ENCODE data around the gene FNBP1.
"Not testable (repeated sequence)": the region's sequence is repeated elsewhere in the genome, so short reads cannot be mapped to it uniquely, and the experiment has no call there.

FNBP1 gene

DNA sequence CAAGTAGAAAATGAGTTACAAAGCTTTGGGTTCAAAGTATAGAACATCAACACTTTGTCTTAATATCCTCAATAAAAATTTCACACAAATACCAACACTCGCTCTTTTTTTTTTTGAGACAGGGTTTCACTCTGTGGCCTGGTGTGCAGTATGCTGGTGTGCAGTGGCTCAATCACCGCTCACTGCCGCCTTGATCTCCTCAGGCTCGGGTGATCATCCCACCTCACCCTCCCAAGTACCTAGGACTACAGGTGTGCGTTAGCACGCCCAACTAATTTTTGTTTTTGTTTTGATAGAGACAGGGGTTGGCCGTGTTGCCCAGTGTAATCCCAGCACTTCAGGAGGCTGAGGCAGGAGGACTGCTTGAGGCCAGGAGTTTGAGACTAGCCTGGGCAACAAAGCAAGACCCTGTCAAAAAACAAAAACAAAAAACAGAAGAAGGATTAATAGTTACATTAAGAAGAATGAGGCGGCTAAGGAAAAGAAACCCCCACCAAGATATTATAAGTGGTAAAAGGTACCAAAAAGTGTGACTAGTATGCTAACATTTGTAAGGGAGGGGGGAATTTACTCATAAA is 20.3 kb downstream of the FNBP1 start:
- DNase-seq (ENCODE audit: low read depth in 3 of 3, low spot score in 1 of 3) = no peak

- not testable (repeated sequence) for DNase-seq (ENCODE audit: low read depth in 3 of 3, low spot score in 1 of 3)
These were observed 21.1 kb downstream of the FNBP1 start for GRCh38 chr9:130021842-130022241.

DNA sequence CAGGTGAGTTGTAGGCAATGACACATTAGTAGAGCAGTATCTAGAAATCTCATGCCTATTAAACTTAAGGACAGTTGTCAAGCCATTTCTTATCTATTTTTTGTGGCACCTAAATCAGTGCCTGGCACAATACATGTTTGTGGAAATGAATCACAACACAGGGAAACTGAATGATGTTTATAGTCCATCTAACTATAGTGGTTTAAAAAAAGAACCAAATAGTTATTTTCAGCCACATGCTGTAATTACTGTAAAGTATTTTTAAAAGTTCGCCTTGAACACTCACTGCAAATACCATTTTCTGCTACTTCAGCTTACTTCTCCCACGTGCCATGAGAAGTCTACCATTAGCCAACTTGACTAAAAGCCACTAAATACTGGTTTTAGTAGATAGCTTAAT is 21.9 kb downstream of the FNBP1 start:
- no peak for DNase-seq (ENCODE audit: low read depth in 3 of 3, low spot score in 1 of 3)

GRCh38 chr9:130020618-130021017 is 22.4 kb downstream of the FNBP1 start:
- no peak for DNase-seq (ENCODE audit: low read depth in 3 of 3, low spot score in 1 of 3)

- DNase-seq (ENCODE audit: low read depth in 3 of 3, low spot score in 1 of 3) = no peak
These were observed 24.7 kb downstream of the FNBP1 start for GRCh38 chr9:130018265-130018664.

DNA sequence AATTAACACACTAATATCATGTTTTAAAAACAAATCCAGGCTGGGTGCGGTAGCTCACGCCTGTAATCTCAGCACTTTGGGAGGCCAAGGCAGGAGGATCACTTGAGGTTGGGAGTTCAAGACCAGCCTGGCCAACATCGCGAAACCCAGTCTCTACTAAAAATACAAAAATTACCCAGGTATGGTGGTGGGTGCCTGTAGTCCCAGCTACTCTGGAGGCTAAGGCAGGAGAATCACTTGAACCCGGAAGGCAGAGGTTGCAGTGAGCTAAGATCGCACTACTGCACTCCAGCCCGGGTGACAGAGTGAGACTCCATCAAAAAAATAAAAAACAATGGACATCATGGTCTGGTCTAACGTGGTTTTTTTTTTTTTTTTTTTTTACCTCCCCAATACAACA is 25.5 kb downstream of the FNBP1 start:
- not testable (repeated sequence) for DNase-seq (ENCODE audit: low read depth in 3 of 3, low spot score in 1 of 3)

DNA sequence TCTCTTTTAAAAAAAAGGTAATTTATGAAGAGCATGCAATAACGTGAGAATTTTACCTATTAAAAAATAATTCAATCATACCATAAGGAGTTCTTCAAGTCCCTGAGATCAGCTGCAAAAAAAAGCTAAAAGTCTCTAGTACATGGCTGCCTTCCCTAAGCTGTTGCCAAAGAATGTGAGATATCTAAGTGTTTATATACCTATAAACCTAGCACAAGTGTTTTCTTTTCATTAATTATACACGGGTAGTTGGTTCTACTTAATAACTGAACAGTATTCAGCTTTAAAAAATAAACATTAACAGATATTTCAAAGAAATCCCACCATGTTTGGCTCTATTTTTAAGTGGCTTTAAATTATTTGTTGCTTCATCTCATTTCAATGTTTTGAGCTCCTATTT is 25.9 kb downstream of the FNBP1 start:
- no peak for DNase-seq (ENCODE audit: low read depth in 3 of 3, low spot score in 1 of 3)

DNA sequence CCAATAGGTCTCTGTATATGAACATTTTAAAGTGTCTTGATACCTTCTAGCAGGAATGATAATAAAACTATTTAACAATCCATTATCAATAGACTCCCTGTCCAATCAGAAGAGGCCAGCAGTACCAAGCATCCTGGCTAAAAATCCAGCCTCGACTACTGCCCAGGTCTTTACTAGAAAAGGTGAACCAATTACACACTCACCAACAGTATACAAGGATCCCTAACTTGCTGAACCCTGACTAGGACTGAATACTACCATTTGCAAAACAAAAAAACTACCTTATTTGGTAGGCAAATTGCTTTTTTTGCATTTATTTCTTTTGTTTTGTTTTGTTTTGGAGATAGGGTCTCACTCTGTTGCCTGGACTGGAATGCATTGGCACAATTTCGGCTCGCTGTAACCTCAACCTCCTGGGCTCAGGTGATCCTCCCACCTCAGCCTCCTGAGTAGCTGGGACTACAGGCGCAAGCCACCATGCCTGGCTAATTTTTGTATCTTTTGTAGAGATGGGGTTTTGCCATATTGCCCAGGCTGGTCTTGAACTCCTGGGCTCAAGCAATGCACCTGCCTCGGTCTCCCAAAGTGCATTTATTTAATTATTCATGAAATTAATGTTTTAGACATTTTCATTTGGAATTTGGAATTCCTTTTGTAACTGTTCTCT is 27.5 kb downstream of the FNBP1 start:
- no peak for DNase-seq (ENCODE audit: low read depth in 3 of 3, low spot score in 1 of 3)

DNA sequence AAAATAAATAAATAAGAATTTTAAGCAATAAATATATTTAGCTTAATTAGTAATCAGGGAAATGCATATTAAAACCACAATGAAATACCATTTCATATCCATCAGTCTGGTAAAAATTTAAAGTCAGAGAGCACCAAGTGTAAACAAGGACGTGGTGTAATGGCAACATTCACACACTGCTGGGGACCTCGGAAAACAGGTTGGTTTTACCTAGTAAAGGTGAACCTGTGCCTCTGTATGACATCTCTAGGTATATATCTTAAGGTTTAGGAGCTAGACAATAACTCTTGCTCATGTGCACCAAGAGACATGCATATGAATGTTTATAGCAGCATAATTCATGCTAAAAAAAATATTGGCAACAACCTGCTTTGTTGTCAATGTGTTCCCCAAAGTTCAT is 29.7 kb downstream of the FNBP1 start:
- no peak for DNase-seq (ENCODE audit: low read depth in 3 of 3, low spot score in 1 of 3)

GRCh38 chr9:130010151-130010988 is 32.6 kb downstream of the FNBP1 start:
- peak in 1 of 3 donors; percentile 12 for DNase-seq (ENCODE audit: low read depth in 3 of 3, low spot score in 1 of 3)

DNA sequence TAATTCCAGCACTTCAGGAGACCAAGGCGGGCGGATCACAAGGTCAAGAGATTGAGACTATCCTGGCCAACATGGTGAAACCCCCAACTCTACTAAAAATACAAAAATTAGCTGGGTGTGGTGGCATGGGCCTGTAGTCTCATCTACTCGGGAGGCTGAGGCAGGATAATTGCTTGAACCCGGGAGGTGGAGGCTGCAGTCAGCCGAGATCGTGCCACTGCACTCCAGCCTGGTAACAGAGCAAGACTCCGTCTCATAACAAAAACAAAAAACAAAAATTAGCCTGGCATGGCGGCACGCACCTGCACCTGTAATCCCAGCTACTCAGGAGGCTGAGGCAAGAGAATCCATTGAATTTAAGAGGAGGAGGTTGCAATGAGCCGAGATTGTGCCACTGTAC is 33.4 kb downstream of the FNBP1 start:
- DNase-seq (ENCODE audit: low read depth in 3 of 3, low spot score in 1 of 3) = not testable (repeated sequence)

GRCh38 chr9:130008538-130008937 is 34.5 kb downstream of the FNBP1 start:
- no peak for DNase-seq (ENCODE audit: low read depth in 3 of 3, low spot score in 1 of 3)

DNA sequence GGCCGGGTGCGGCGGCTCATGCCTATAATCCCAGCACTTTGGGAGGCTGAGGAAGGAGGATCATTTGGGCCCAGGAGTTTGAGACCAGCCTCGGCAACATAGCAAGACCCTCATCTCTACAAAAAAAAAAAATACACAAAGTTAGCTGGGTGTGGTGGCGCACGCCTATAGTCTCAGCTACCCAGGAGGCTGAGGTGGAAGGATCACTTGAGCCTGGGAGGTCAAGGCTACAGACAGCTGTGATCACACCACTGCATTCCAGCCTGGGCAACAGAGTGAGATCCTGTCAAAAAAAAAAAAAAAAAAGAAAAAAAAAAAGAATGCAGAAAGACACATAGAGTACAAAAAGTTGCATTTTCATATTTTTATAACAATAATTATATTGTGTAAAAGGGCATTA is 36.0 kb downstream of the FNBP1 start:
- not testable (repeated sequence) for DNase-seq (ENCODE audit: low read depth in 3 of 3, low spot score in 1 of 3)

GRCh38 chr9:130003943-130004552 is 38.9 kb downstream of the FNBP1 start:
- no peak for DNase-seq (ENCODE audit: low read depth in 3 of 3, low spot score in 1 of 3)

GRCh38 chr9:130002320-130002719 is 40.7 kb downstream of the FNBP1 start:
- DNase-seq (ENCODE audit: low read depth in 3 of 3, low spot score in 1 of 3) = no peak

DNA sequence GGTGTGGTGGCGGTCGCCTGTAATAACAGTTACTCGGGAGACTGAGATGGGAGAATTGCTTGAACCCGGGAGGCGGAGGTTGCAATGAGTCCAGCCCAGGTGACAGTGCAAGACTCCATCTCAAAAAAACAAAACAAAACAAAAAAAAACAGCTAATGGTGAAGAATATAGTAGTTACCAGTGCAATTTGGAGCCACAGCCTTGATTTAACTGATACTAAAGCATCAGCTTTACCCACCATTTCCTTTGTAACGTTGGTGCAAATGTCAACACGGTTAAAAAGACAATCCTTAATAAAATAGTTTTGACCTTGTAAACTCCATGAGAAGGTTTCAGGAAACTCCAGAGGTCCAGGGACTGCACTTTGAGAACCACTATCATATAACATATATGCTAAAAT is 41.8 kb downstream of the FNBP1 start:
- no peak for DNase-seq (ENCODE audit: low read depth in 3 of 3, low spot score in 1 of 3)

- no peak for DNase-seq (ENCODE audit: low read depth in 3 of 3, low spot score in 1 of 3)
These were observed 43.9 kb downstream of the FNBP1 start for GRCh38 chr9:129999141-129999510.

DNA sequence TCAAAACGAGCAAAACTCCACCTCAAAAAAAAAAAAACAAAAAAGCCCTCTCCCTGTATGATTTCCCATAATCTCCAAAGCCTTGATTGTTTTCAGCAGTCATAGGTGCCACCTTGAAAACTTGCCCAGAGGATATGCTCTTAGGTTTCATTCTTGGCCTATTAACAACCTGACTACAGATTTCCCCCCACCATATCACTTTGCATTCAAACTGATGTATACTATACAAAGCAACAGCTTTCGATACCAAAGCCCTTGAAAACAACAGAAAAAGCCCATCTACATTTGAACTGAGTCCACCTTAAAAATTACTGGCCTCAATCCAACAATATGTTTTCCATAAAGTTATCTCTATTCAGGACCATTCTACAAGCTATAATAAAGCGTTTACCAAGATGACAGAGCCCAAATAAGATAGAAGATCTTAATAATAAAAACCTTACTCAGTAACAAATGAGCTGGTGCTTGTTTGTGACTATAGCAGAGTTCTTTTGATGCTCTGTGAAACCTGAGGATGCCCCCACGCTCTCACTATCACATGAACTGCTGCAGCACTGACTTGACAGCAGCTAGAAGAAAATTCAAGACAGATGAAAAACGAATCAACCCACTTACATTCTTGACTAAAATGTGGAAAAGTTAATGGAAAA is 44.4 kb downstream of the FNBP1 start:
- DNase-seq (ENCODE audit: low read depth in 3 of 3, low spot score in 1 of 3) = no peak

GRCh38 chr9:129997706-129998105 is 45.3 kb downstream of the FNBP1 start:
- DNase-seq (ENCODE audit: low read depth in 3 of 3, low spot score in 1 of 3) = not testable (repeated sequence)

DNA sequence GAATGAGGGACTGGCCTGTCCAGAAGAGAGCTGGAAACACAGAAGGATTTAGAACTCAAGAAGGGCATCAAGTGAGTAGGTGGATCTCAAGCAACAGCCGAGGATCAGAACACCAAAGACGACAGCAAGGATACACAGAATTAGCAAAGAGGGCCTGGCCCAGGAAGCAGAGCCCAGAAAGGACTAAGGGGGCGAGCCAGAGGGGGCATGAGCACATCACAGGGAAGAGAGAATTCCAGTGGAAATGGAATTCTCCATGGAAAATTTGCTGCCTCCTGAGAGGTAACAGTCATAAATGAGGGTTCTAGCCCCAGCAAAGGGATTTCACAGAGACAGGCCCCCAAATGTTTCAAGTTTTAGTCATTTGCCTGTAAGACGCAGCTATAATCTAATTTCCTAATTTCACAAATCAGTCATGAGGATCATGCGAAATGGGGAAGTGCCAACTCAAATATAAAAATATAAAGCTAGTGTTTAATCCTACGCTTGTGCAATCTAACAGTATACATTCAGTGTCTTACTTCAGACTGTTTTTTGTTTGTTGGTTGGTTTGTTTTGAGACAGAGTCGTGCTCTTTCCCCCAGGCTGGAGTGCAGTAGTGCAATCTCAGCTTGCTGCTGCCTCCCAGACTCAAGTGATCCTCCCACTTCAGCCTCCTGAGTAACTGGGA is 46.7 kb downstream of the FNBP1 start:
- DNase-seq (ENCODE audit: low read depth in 3 of 3, low spot score in 1 of 3) = no peak

All from stimulated activated CD4-positive, alpha-beta T cell treated with anti-CD3 and anti-CD28 coated beads, TNF-alpha, amount 100 ng/mL, for 1 hour (primary cell).